ENCODE data around the gene IPCEF1.

IPCEF1 gene, protein sequence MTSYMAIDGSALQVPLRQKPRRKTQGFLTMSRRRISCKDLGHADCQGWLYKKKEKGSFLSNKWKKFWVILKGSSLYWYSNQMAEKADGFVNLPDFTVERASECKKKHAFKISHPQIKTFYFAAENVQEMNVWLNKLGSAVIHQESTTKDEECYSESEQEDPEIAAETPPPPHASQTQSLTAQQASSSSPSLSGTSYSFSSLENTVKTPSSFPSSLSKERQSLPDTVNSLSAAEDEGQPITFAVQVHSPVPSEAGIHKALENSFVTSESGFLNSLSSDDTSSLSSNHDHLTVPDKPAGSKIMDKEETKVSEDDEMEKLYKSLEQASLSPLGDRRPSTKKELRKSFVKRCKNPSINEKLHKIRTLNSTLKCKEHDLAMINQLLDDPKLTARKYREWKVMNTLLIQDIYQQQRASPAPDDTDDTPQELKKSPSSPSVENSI

DNA sequence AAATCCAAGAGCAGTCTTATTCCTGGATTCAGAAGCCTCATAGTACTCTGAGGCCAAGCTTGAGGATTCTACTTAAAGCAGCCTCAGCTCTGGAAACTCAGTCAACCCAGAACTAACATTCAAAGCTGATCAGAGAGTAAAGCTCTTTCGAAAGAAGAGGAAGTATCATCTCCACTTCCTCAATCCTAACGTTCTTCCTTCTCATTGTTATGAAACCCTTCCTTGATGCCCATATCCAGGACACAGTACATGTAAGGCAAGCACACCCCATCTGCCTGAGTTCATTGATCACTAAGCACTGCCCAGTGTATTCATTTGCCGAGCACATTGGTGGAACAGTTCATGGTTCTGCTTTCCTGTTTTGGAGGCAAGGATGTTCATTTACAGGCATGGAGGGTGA, at the start of gene IPCEF1:
Gene IPCEF1, minus strand, starts transcription at position 114 of the 400 bp plus-strand sequence. CDS start 90,856 bp downstream, outside the sequence.
- Mint-ChIP-seq H3K27me3 (no peaks in the 10 kb centered on the region), H3K27ac (no peak within 1 kb of the TSS), H3K4me3 (peak within 1 kb of the TSS; percentile 36 to 48), H3K9me3 (peaks cover 7 to 8% of the 10 kb centered on the region in 2 donors), H3K4me1 (peaks cover 82% of the 10 kb centered on the region)
- no peak for DNase-seq
- no peak for ATAC-seq

DNA sequence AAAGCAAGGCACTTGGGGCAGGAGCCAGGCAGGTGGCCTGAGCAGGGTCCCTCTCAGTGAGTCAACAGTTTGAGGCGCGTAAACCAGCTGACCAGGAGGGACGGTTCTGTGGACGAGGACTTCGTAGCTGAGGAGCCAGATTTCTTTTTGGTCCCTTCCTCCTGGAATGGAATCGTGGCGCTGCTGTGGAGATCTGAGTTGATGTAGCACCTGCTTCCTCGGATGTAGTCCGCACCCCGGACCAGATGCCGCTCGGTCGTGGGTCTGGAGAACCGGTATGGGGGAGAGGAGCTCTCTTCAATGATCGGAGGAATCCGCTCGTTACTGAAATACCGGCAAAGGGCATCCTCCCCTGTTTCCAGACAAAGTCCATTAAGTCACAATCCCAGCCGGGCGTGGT, 49.7 kb upstream of the IPCEF1 start:
- DNase-seq (no peak), ATAC-seq (no peak)
- Mint-ChIP-seq H3K4me3 (no peak overlapping the region), H3K27me3 (no peaks in the 10 kb centered on the region), H3K4me1 (no peaks in the 10 kb centered on the region), H3K27ac (no peak overlapping the region), H3K9me3 (no peaks in the 10 kb centered on the region)

DNA sequence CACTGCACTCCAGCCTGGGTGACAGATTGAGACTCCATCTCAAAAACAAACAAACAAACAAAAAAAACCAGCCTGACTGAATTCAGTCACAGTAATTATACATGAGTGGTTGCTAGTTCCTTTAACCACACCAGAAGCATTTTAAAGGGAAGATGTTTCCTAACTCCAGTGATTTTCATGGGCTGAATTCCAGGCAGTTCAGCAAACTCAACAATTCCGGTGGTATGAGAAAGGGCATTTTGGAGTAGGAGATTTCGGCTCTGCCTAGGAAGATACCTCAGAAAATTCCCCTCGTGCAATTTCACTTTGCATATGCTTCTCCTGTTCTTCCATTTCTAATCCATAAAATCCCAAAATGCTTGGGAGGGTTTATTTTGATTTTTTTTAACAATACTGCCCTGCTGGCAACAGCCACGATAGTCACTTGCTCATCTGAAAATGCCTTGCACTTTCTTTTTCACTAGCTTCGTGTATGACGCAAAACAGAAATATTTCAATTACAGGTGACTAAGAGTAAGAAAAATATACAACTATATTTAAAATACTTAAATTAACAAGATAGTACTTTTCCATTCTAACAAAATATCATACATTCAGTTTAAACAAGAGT, 48.3 kb upstream of the IPCEF1 start:
- no peaks in the 10 kb centered on the region for H3K27me3 Mint-ChIP-seq
- no peaks in the 10 kb centered on the region for H3K9me3 Mint-ChIP-seq
- DNase-seq (no peak), ATAC-seq (no peak)
- H3K4me3 Mint-ChIP-seq = no peak overlapping the region
- no peak overlapping the region for H3K27ac Mint-ChIP-seq
- H3K4me1 Mint-ChIP-seq = no peaks in the 10 kb centered on the region

DNA sequence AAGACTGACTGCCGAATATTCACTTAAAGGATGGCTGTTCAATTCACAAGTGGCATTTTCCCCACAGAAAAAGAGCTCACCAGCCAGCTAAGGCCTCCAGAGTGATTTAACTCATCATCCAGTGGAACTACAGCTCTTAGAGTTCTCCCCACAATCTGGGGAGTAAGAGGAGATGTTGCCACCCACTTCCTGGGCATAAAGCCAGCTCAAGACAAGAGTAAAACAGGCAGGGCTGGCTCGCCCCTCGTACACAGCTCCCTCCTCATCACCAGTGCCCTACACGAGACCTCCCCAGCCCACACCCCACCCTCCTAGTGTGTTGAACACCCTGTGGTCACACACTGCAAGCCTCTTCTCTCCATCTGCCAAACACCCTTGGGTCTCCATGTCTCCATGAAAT, 47.2 kb upstream of the IPCEF1 start:
- no peaks in the 10 kb centered on the region for H3K9me3 Mint-ChIP-seq
- DNase-seq (no peak), ATAC-seq (no peak)
- H3K4me3 Mint-ChIP-seq = no peak overlapping the region
- no peaks in the 10 kb centered on the region for H3K4me1 Mint-ChIP-seq
- no peak overlapping the region for H3K27ac Mint-ChIP-seq
- H3K27me3 Mint-ChIP-seq = no peaks in the 10 kb centered on the region

DNA sequence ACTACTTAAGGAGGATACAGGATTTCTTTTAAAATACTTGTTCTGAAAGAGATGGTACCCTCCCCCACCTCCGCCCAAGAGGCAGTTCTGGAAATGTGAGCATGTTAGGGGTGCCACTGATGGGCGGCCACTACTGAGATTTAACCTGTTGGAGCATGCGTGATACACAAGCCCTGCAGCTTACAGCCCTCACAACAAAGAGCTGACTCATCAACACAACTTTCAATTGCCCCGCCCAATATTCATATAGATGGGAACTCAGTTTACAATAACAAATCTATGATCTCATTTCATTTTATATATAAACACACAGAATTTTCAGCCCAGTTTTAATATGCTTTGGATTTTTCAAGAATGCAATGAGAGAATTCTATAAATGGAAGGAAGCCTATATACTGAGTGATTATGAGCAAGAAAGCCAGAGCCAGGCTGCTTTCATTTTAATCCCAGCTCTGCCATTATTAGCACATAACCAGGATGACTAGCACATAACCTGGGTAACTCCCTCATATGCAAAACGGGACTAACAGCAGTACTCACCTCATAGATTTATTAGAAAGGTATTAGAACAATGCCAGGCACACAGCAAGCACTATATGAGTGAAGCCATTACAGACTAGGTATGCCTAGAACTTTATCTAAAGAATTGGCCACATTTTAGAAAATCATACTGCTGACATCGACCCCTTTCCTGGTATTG, 45.6 kb upstream of the IPCEF1 start:
- ATAC-seq (no peak), DNase-seq (no peak)
- Mint-ChIP-seq H3K9me3 (no peaks in the 10 kb centered on the region), H3K4me1 (no peaks in the 10 kb centered on the region), H3K27ac (no peak overlapping the region), H3K27me3 (no peaks in the 10 kb centered on the region), H3K4me3 (no peak overlapping the region)

DNA sequence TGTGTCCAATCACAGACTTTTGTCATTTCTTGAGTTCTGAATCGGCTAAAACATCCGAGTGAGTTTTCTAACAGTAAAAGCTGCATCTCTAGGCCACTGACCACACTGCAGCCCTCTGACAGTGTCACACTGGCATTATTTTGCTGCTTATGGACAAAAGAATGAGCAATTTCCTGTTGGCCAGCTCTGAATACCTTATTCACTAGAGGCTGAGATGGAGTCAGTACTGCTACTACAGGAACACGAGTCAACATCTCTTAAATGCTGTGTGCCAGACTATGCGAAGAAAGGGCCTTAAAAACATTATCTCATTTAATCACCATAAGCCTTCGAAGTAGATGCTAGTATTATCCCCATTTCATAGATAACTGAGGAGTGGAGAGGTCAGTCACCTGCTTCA, 42.5 kb upstream of the IPCEF1 start:
- H3K4me3 Mint-ChIP-seq = no peak overlapping the region
- no peak overlapping the region for H3K27ac Mint-ChIP-seq
- ATAC-seq (no peak), DNase-seq (no peak)
- no peaks in the 10 kb centered on the region for H3K4me1 Mint-ChIP-seq
- H3K9me3 Mint-ChIP-seq = no peaks in the 10 kb centered on the region
- H3K27me3 Mint-ChIP-seq = no peaks in the 10 kb centered on the region

DNA sequence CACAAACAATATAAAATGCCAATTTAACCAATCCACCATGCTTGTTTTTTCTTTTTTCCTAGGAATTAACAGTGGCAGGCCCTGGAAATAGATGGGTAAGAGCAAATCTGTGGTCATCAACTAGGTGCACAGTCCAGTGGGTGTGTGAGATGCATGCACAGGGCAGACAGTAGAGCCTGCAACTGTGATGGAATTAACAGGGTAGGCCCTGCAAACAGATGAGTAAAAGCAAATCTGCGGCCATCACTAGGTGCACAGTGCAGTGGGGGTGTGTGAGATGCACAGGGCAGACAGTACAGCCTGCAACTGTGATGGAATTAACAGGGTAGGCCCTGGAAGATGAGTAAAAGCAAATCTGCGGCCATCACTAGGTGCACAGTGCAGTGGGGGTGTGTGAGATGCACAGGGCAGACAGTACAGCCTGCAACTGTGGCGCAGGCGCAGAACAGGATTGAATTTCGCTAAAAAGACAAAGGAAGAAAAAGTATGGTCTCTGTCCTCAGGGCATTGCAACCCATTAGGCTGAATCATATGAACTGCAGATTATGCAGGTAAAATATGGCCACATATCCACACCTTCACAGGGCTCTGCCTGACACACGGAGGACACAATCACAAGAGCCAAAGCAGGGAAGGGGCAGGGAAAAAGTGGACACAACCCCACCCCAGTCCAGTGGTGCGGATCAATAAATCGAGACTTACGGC, 41.0 kb upstream of the IPCEF1 start:
- DNase-seq (no peak), ATAC-seq (no peak)
- Mint-ChIP-seq H3K27me3 (no peaks in the 10 kb centered on the region), H3K9me3 (no peaks in the 10 kb centered on the region), H3K4me3 (no peak overlapping the region), H3K4me1 (no peaks in the 10 kb centered on the region), H3K27ac (no peak overlapping the region)

DNA sequence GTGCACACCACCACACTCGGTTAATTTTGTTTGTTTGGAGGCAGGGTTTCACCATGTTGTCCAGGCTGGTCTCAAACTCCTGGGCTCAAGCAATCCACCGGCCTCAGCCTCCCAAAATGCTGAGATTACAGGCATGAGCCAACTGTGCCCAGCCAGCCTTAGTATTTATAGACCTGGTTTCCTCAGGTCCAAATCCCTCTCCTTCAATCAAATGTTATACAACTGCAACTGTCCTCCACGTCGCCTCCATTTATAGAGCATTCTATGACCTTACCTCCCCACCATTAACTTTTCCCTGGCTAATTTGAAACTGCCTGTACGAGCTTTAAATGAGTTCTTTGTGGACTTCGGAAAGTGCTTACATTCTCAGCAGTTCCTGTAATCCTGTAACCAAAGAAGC, 39.3 kb upstream of the IPCEF1 start:
- no peak for ATAC-seq
- DNase-seq = no peak
- H3K4me3 Mint-ChIP-seq = no peak overlapping the region
- no peak overlapping the region for H3K27ac Mint-ChIP-seq
- no peaks in the 10 kb centered on the region for H3K4me1 Mint-ChIP-seq
- no peaks in the 10 kb centered on the region for H3K27me3 Mint-ChIP-seq
- no peaks in the 10 kb centered on the region for H3K9me3 Mint-ChIP-seq

DNA sequence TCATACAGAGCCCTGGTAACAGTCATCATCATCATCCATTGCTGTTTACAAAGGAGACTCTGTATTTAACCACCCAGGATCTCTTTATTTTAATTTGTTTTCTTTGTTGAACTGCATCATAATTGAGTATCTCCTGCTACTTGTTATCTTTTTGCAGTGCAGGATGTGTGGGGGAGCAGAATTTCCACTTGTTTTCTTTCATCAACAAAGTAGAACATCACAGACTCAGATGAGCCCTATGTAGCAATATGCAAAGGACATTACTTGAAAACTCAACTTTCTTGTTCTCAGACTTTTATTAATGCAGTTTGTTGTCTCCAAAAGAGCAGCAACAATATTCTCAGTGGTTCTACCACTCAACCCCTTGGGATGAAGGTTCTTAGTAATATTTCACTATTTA, 38.7 kb upstream of the IPCEF1 start:
- Mint-ChIP-seq H3K4me3 (no peak overlapping the region), H3K4me1 (no peaks in the 10 kb centered on the region), H3K9me3 (no peaks in the 10 kb centered on the region), H3K27me3 (no peaks in the 10 kb centered on the region), H3K27ac (no peak overlapping the region)
- no peak for DNase-seq
- no peak for ATAC-seq

DNA sequence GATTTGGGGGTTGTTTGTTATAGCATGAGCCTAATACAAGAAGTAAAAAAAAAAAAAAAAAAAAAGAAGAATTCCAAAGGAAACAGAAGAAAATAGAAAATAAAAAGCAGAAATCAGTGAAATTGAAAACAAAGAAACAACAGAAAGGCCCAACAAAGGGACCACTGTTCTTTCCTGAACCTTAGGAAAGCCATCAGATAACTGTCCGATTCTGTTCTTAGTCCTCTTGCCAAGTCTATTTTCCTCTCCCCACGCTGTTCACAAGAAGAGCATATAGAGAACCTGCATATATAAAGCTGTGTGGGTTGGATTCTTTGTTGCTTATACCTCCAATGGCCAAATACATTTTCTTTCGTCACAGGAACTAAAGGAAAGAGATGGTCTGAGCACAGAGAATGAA, 38.0 kb upstream of the IPCEF1 start:
- Mint-ChIP-seq H3K27me3 (no peaks in the 10 kb centered on the region), H3K9me3 (peaks cover under 1 to 1% of the 10 kb centered on the region in 2 donors), H3K27ac (no peak overlapping the region), H3K4me3 (no peak overlapping the region), H3K4me1 (no peaks in the 10 kb centered on the region)
- no peak for ATAC-seq
- DNase-seq = no peak

DNA sequence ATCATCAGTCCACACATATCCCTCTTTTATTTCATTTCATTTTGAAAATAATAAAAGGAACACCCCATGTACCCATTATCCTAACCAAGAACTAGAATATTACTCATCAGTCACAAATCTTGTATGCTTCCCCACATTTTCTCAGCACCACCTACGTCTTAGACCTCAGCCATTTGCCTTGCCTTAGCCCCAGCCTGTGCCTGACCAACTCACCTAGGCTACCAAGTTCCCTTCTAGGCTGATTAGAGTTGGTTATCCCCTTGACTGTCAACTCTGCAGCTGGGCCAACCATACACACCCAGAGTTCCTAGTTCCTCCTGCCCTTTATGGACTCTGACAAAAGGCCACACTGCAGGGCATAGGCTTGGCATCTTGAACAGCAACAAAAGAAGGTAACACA, 33.4 kb upstream of the IPCEF1 start:
- Mint-ChIP-seq H3K4me3 (no peak overlapping the region), H3K27ac (no peak overlapping the region)
- DNase-seq = no peak

DNA sequence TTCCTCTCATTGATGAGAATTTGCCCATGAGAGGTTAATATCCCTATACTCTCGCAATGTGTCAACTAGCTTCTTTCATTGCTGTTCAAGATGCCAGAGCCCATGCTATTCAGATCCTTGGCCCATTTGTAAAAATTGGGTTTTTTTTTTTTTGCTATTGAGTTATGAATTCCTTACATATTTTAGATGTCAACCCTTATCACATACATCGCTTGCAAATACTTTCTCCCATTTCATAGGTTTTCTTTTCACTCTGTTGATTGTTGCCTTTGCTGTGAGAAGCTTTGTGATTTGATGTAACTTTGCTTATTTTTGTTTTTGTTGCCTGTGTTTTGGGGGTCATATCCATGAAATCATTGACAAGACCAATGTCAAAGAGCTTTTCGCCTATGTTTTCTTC, 32.2 kb upstream of the IPCEF1 start:
- H3K4me3 Mint-ChIP-seq = no peak overlapping the region
- H3K9me3 Mint-ChIP-seq = peaks cover 10 to 14% of the 10 kb centered on the region in 2 donors
- no peak overlapping the region for H3K27ac Mint-ChIP-seq
- H3K27me3 Mint-ChIP-seq = peaks cover 17% of the 10 kb centered on the region
- no peak for DNase-seq
- no peak for ATAC-seq
- H3K4me1 Mint-ChIP-seq = no peaks in the 10 kb centered on the region

More for the DNA sequence above, 33.4 kb upstream of the IPCEF1 start:
- ATAC-seq = no peak
- H3K27me3 Mint-ChIP-seq = peaks cover 14% of the 10 kb centered on the region
- H3K9me3 Mint-ChIP-seq = peaks cover 10 to 14% of the 10 kb centered on the region in 2 donors
- H3K4me1 Mint-ChIP-seq = no peaks in the 10 kb centered on the region

DNA sequence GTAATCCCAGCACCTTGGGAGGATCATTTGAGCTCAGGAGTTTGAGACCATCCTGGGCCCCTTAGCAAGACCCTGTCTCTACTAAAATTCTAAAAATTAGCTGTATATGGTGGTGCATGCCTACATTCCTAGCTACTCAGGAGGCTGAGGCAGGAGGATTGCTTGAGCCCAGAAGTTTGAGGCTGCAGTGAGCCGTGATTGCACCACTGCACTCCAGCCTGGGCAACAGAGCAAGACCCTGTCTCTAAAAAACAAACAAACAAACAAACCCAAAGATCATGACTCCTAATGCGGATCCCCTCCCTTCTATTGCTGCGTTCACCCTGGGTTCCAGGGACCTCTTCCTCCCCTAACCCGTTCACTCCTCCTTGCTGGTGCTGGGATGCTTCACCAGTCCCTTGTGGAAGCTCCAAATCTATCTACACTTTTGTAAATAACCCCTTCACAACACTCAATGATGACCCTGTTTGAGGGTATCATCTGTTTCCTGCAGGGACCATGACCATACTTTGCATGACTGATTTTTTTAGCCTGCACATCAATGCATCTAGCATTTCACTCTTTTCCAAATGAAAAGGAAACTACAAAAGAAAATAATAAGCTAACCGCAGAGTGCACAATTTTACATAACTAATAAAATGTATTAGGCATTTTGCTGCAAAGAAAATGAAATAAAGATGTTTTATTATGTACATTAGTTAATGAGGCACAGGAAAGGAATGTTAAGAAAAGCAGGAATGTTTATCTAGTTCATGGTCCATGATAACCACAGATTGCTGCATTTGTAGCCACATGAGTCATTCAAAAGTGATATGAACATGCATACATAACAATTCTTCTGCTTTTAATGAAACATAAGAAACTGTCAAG, 30.5 kb upstream of the IPCEF1 start:
- no peak for DNase-seq
- Mint-ChIP-seq H3K27me3 (peaks cover 17% of the 10 kb centered on the region), H3K4me1 (no peaks in the 10 kb centered on the region), H3K27ac (no peak overlapping the region), H3K4me3 (no peak overlapping the region), H3K9me3 (peaks cover 10 to 14% of the 10 kb centered on the region in 2 donors)
- no peak for ATAC-seq

DNA sequence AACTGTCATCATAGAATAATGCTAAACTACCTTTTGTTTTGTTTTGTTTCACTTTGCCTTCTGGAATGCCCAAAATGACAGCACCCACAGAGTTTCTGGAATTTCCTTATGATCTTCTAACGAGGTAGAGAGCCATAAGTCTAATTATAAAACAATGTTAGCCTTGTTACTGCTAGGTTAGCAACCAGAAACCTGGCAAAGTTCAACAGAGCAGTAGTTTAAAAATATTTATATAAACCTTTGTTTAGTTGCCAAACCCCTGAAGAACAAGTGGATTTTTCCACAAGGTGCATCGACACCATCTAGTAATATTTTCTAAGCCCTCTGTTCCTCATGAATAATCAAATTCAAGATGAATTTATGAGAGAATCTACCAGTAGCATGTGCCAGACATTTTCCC, 27.6 kb upstream of the IPCEF1 start:
- Mint-ChIP-seq H3K4me3 (no peak overlapping the region), H3K27me3 (peaks cover 15% of the 10 kb centered on the region), H3K9me3 (peaks cover 5 to 10% of the 10 kb centered on the region in 2 donors), H3K4me1 (no peaks in the 10 kb centered on the region), H3K27ac (no peak overlapping the region)
- no peak for ATAC-seq
- DNase-seq = no peak

DNA sequence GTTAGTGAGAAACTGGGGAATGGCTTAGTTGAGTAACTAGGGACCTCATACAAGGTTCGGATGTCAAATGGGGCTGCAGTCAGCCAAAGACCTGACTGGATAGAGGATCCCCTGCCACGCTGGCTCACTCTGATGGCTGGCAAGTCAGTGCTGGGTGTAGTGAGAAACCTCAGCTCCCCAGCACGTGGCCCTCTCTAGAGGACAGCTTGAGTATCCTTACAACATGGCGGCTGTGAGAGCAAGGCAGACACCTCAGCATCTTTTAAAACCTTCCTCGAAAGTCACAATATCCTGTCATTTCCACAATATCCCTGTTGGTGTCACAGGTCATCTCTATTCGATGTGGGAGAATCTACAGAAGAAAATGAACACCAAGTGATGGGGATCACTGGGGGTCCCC, 26.7 kb upstream of the IPCEF1 start:
- H3K9me3 Mint-ChIP-seq = peaks cover 0 to under 1% of the 10 kb centered on the region in 2 donors
- no peak overlapping the region for H3K4me3 Mint-ChIP-seq
- peaks cover 8% of the 10 kb centered on the region for H3K27me3 Mint-ChIP-seq
- no peak overlapping the region for H3K27ac Mint-ChIP-seq
- H3K4me1 Mint-ChIP-seq = no peaks in the 10 kb centered on the region
- no peak for ATAC-seq
- DNase-seq = no peak

All from stimulated activated naive CD8-positive, alpha-beta T cell treated with anti-CD3 and anti-CD28 coated beads, Interleukin-15, amount 100 ng/mL, for 72 hours (primary cell).